ENCODE results near the gene ARHGAP18. TPM values are rescaled to one million over a fixed set of nuclear protein-coding genes. Genes with fewer than 3 reads are reported as not detected.

The ARHGAP18 gene
- total and polyA plus RNA-seq, 10 donors: 4.6 to 18.7 (median 15.4) TPM

- H3K36me3 ChIP-seq: no peaks in the 10 kb centered on the region
- H3K27ac ChIP-seq: no peak overlapping the region
- intact Hi-C loops (cut with DNase I; ENCODE audit: low total_unique reads): no loop called here
- WGBS, 5 donors: 88 to 91% (median 89%) methylated on average over 3 of the region's 3 CpGs
- H3K9me3 ChIP-seq: no peaks in the 10 kb centered on the region
- H3K4me1 ChIP-seq: peaks cover 0 to 20% (median 7%) of the 10 kb centered on the region in 6 donors
- DNase-seq: no peak
- H3K4me3 ChIP-seq: no peak overlapping the region
- no peaks in the 10 kb centered on the region for H3K27me3 ChIP-seq (replicated peaks in 1 of 7)
- TF ChIP-seq POLR2A (IDR thresholded peaks at IDR 0.05) (no peak), POLR2AphosphoS5 (IDR thresholded peaks at IDR 0.05) (no peak), CTCF (IDR thresholded peaks at IDR 0.05 in 8 of 11, conservative IDR thresholded peaks at IDR 0.05 in 3 of 11) (no peak)
These were observed 52.5 kb downstream of the ARHGAP18 start for GRCh38 chr6:129657483-129657882.

- no peaks in the 10 kb centered on the region for H3K9me3 ChIP-seq
- no peak overlapping the region for H3K4me3 ChIP-seq
- TF ChIP-seq POLR2AphosphoS5 (IDR thresholded peaks at IDR 0.05) (no peak), POLR2A (IDR thresholded peaks at IDR 0.05) (no peak), CTCF (IDR thresholded peaks at IDR 0.05 in 8 of 11, conservative IDR thresholded peaks at IDR 0.05 in 3 of 11) (no peak)
- no peaks in the 10 kb centered on the region for H3K27me3 ChIP-seq (replicated peaks in 1 of 7)
- no peaks in the 10 kb centered on the region for H3K36me3 ChIP-seq
- DNase-seq: no peak
- 85 to 98% (median 93%) methylated on average over 1 of the region's 1 CpG for WGBS, 5 donors
- H3K27ac ChIP-seq: no peak overlapping the region
- intact Hi-C loops (cut with DNase I; ENCODE audit: low total_unique reads): no loop called here
- peaks cover 0 to 8% (median 0%) of the 10 kb centered on the region in 6 donors for H3K4me1 ChIP-seq
These were observed 54.6 kb downstream of the ARHGAP18 start for GRCh38 chr6:129655334-129655733.

- Histone ChIP-seq H3K4me3 (no peak overlapping the region), H3K36me3 (no peaks in the 10 kb centered on the region), H3K27ac (no peak overlapping the region), H3K27me3 (replicated peaks in 1 of 7) (no peaks in the 10 kb centered on the region), H3K4me1 (peaks cover 0 to 7% (median 0%) of the 10 kb centered on the region in 6 donors), H3K9me3 (no peaks in the 10 kb centered on the region)
- 87 to 92% (median 90%) methylated on average over 2 of the region's 2 CpGs for WGBS, 5 donors
- DNase-seq: no peak
- intact Hi-C loops (cut with DNase I; ENCODE audit: low total_unique reads): no loop called here
- TF ChIP-seq POLR2AphosphoS5 (IDR thresholded peaks at IDR 0.05) (no peak), CTCF (IDR thresholded peaks at IDR 0.05 in 8 of 11, conservative IDR thresholded peaks at IDR 0.05 in 3 of 11) (no peak), POLR2A (IDR thresholded peaks at IDR 0.05) (no peak)
These were observed 56.2 kb downstream of the ARHGAP18 start for GRCh38 chr6:129653746-129654145.

- no peak overlapping the region for H3K4me3 ChIP-seq
- TF ChIP-seq POLR2A (IDR thresholded peaks at IDR 0.05) (no peak), POLR2AphosphoS5 (IDR thresholded peaks at IDR 0.05) (no peak), CTCF (IDR thresholded peaks at IDR 0.05 in 8 of 11, conservative IDR thresholded peaks at IDR 0.05 in 3 of 11) (no peak)
- H3K9me3 ChIP-seq: no peaks in the 10 kb centered on the region
- intact Hi-C loops (cut with DNase I; ENCODE audit: low total_unique reads): no loop called here
- WGBS, 5 donors: 83 to 93% (median 87%) methylated on average over 2 of the region's 2 CpGs
- no peaks in the 10 kb centered on the region for H3K36me3 ChIP-seq
- no peaks in the 10 kb centered on the region for H3K27me3 ChIP-seq (replicated peaks in 1 of 7)
- DNase-seq: no peak
- peaks cover 0 to 7% (median 0%) of the 10 kb centered on the region in 6 donors for H3K4me1 ChIP-seq
- no peak overlapping the region for H3K27ac ChIP-seq
These were observed 56.7 kb downstream of the ARHGAP18 start for GRCh38 chr6:129653229-129653628.

All from spleen (tissue), 11 donors.